Measurements from ENCODE around the gene NCR2.

The NCR2 gene

DNA sequence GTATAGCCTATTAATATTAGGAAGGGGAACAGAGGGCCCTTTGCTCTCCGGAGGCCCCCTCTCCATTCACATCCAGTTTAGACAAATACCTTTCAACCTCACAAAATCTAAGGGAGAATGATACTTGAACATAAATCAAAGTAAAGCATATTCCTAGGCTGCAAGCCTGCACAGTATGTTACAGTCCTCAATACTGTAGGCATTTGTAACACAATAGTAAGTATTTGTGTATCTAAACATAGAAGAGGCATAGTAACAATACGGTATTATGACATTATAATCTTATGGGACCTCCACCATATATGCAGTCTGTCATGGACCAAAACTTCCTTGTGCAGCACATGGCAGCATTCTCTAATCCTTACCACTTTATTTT lies 46.7 kb upstream of the NCR2 start:
- TF ChIP-seq PATZ1 (CRISPR knock-in tag; IDR thresholded peaks at IDR 0.05; ENCODE audit: borderline replicate concordance) = no peak
- TF ChIP-seq ZFP3 (CRISPR knock-in tag; IDR thresholded peaks at IDR 0.05) = no peak
- no peak for TF ChIP-seq ARNTL (CRISPR knock-in tag; IDR thresholded peaks at IDR 0.05; ENCODE audit: borderline replicate concordance, low read depth)
- no peak for TF ChIP-seq OSR1 (CRISPR knock-in tag; IDR thresholded peaks at IDR 0.05)
- TF ChIP-seq TCF4 (CRISPR knock-in tag; IDR thresholded peaks at IDR 0.05; ENCODE audit: borderline replicate concordance) = no peak
- TF ChIP-seq, protein P1, sequence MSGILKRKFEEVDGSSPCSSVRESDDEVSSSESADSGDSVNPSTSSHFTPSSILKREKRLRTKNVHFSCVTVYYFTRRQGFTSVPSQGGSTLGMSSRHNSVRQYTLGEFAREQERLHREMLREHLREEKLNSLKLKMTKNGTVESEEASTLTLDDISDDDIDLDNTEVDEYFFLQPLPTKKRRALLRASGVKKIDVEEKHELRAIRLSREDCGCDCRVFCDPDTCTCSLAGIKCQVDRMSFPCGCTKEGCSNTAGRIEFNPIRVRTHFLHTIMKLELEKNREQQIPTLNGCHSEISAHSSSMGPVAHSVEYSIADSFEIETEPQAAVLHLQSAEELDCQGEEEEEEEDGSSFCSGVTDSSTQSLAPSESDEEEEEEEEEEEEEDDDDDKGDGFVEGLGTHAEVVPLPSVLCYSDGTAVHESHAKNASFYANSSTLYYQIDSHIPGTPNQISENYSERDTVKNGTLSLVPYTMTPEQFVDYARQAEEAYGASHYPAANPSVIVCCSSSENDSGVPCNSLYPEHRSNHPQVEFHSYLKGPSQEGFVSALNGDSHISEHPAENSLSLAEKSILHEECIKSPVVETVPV (CRISPR knock-in tag; IDR thresholded peaks at IDR 0.05) = no peak
- no peak for TF ChIP-seq ZC3H10 (CRISPR knock-in tag; IDR thresholded peaks at IDR 0.05)
- no peak for TF ChIP-seq BACH2 (CRISPR knock-in tag; IDR thresholded peaks at IDR 0.05; ENCODE audit: borderline replicate concordance)
- TF ChIP-seq RARB (CRISPR knock-in tag; IDR thresholded peaks at IDR 0.05) = no peak
- no peak for TF ChIP-seq PPARA (CRISPR knock-in tag; IDR thresholded peaks at IDR 0.05; ENCODE audit: borderline replicate concordance)
- no peak for TF ChIP-seq ZFP30 (CRISPR knock-in tag; IDR thresholded peaks at IDR 0.05)
- TF ChIP-seq CSDC2 (CRISPR knock-in tag; IDR thresholded peaks at IDR 0.05) = no peak
- TF ChIP-seq ZNF8 (CRISPR knock-in tag; IDR thresholded peaks at IDR 0.05) = no peak
- no peak for TF ChIP-seq GLIS3 (CRISPR knock-in tag; IDR thresholded peaks at IDR 0.05)
- no peak for TF ChIP-seq SNAI2 (CRISPR knock-in tag; IDR thresholded peaks at IDR 0.05)
- TF ChIP-seq ZNF70 (CRISPR knock-in tag; IDR thresholded peaks at IDR 0.05) = no peak
- no peak for ATAC-seq

GRCh38 chr6:41289815-41290214 lies 45.6 kb upstream of the NCR2 start:
- ATAC-seq = no peak
- no peak for TF ChIP-seq ZFP3 (CRISPR knock-in tag; IDR thresholded peaks at IDR 0.05)
- no peak for TF ChIP-seq ARNTL (CRISPR knock-in tag; IDR thresholded peaks at IDR 0.05; ENCODE audit: borderline replicate concordance, low read depth)
- no peak for TF ChIP-seq ZNF8 (CRISPR knock-in tag; IDR thresholded peaks at IDR 0.05)
- TF ChIP-seq PATZ1 (CRISPR knock-in tag; IDR thresholded peaks at IDR 0.05; ENCODE audit: borderline replicate concordance) = no peak

GRCh38 chr6:41291717-41292116 lies 43.7 kb upstream of the NCR2 start:
- no peak for TF ChIP-seq ESRRG (CRISPR knock-in tag; IDR thresholded peaks at IDR 0.05)
- no peak for TF ChIP-seq RARB (CRISPR knock-in tag; IDR thresholded peaks at IDR 0.05)
- TF ChIP-seq TOX (CRISPR knock-in tag; IDR thresholded peaks at IDR 0.05; ENCODE audit: borderline replicate concordance) = no peak
- no peak for TF ChIP-seq CSDC2 (CRISPR knock-in tag; IDR thresholded peaks at IDR 0.05)
- TF ChIP-seq GLIS3 (CRISPR knock-in tag; IDR thresholded peaks at IDR 0.05) = no peak
- TF ChIP-seq, protein P1 (CRISPR knock-in tag; IDR thresholded peaks at IDR 0.05) = no peak
- no peak for TF ChIP-seq PPARA (CRISPR knock-in tag; IDR thresholded peaks at IDR 0.05; ENCODE audit: borderline replicate concordance)
- no peak for TF ChIP-seq SNAI2 (CRISPR knock-in tag; IDR thresholded peaks at IDR 0.05)

DNA sequence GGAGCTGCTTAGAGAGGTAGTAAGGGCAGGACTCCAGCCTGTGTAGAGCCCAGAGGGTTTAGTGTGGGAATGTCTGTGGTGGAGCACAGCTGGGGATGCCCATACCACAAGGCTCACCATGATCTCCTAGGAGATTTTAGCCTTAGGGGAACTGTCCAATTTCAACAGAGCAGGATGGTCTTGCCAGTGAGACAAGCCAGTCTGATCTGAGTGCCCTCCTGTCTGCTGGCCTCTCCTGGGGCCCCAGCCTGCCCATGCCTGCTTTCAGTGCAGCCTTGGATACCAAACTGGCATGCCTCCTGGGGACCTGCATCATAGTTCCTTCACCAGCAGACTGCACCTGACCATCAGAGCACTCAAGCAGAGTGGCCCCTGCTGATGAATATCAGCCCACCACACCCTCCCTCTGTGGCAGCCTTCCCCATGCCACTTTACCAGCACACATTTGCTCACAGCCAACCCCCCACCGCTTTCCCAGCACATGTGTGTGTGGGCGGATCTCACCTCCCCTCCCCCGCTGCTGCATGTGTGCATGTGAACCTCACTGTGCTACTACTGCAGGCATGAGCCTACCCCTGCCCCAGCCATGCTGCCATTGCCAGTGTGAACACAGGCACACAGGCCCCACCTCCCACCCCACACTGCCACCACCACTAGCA lies 41.1 kb upstream of the NCR2 start:
- ATAC-seq = no peak
- TF ChIP-seq CREB5 (CRISPR knock-in tag; IDR thresholded peaks at IDR 0.05; ENCODE audit: low read depth) (no peak), TCF4 (CRISPR knock-in tag; IDR thresholded peaks at IDR 0.05; ENCODE audit: borderline replicate concordance) (no peak), SNAI2 (CRISPR knock-in tag; IDR thresholded peaks at IDR 0.05) (no peak), ZNF8 (CRISPR knock-in tag; IDR thresholded peaks at IDR 0.05) (no peak), CSDC2 (CRISPR knock-in tag; IDR thresholded peaks at IDR 0.05) (no peak), ZNF565 (CRISPR knock-in tag; conservative IDR thresholded peaks at IDR 0.05; ENCODE audit: low read depth) (no peak), RARB (CRISPR knock-in tag; IDR thresholded peaks at IDR 0.05) (no peak), BACH2 (CRISPR knock-in tag; IDR thresholded peaks at IDR 0.05; ENCODE audit: borderline replicate concordance) (no peak)
- TF ChIP-seq, protein P2, sequence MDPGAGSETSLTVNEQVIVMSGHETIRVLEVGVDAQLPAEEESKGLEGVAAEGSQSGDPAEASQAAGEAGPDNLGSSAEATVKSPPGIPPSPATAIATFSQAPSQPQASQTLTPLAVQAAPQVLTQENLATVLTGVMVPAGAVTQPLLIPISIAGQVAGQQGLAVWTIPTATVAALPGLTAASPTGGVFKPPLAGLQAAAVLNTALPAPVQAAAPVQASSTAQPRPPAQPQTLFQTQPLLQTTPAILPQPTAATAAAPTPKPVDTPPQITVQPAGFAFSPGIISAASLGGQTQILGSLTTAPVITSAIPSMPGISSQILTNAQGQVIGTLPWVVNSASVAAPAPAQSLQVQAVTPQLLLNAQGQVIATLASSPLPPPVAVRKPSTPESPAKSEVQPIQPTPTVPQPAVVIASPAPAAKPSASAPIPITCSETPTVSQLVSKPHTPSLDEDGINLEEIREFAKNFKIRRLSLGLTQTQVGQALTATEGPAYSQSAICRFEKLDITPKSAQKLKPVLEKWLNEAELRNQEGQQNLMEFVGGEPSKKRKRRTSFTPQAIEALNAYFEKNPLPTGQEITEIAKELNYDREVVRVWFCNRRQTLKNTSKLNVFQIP (CRISPR knock-in tag; IDR thresholded peaks at IDR 0.05; ENCODE audit: borderline replicate concordance, low read depth) = no peak
- TF ChIP-seq, protein P3, sequence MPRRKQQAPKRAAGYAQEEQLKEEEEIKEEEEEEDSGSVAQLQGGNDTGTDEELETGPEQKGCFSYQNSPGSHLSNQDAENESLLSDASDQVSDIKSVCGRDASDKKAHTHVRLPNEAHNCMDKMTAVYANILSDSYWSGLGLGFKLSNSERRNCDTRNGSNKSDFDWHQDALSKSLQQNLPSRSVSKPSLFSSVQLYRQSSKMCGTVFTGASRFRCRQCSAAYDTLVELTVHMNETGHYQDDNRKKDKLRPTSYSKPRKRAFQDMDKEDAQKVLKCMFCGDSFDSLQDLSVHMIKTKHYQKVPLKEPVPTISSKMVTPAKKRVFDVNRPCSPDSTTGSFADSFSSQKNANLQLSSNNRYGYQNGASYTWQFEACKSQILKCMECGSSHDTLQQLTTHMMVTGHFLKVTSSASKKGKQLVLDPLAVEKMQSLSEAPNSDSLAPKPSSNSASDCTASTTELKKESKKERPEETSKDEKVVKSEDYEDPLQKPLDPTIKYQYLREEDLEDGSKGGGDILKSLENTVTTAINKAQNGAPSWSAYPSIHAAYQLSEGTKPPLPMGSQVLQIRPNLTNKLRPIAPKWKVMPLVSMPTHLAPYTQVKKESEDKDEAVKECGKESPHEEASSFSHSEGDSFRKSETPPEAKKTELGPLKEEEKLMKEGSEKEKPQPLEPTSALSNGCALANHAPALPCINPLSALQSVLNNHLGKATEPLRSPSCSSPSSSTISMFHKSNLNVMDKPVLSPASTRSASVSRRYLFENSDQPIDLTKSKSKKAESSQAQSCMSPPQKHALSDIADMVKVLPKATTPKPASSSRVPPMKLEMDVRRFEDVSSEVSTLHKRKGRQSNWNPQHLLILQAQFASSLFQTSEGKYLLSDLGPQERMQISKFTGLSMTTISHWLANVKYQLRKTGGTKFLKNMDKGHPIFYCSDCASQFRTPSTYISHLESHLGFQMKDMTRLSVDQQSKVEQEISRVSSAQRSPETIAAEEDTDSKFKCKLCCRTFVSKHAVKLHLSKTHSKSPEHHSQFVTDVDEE (CRISPR knock-in tag; IDR thresholded peaks at IDR 0.05) = no peak

More at GRCh38 chr6:41291717-41292116, 43.7 kb upstream of the NCR2 start:
- ATAC-seq = no peak
